HepG2 (cell line): ENCODE measurements around the gene ZXDC. TPM values are rescaled to one million over a fixed set of nuclear protein-coding genes. Genes with fewer than 3 reads are reported as not detected.

Experiments used
- AKAP8 ChIP-seq: sonication (generic); formaldehyde crosslinking; IDR thresholded peaks from 2 replicates; pipeline ENCODE4 v1.5.1; 2020; ENCODE audit warnings: mild to moderate bottlenecking, missing genetic modification reagents
- ARNTL ChIP-seq: sonication (generic); formaldehyde crosslinking; IDR thresholded peaks from 2 replicates; pipeline ENCODE4 v1.4.0; 2020; ENCODE audit warnings: mild to moderate bottlenecking, missing genetic modification reagents
- DZIP1 ChIP-seq: sonication (generic); formaldehyde crosslinking; IDR thresholded peaks from 2 replicates; pipeline ENCODE4 v1.5.0; 2020; ENCODE audit warnings: mild to moderate bottlenecking, missing genetic modification reagents
- GPBP1L1 ChIP-seq: sonication (generic); formaldehyde crosslinking; IDR thresholded peaks from 2 replicates; pipeline ENCODE4 v1.5.0; 2020; ENCODE audit warnings: mild to moderate bottlenecking, missing genetic modification reagents
- GZF1 ChIP-seq: sonication (generic); formaldehyde crosslinking; IDR thresholded peaks from 2 replicates; pipeline ENCODE4 v1.5.1; 2020; ENCODE audit warnings: mild to moderate bottlenecking, missing genetic modification reagents
- KDM3A ChIP-seq: IDR thresholded peaks from 2 replicates; pipeline ENCODE4 v1.6.1; 2018; ENCODE audit warnings: low read depth, missing compliant biosample characterization
- MAFF ChIP-seq: IDR thresholded peaks from 2 replicates; pipeline ENCODE4 v1.6.1; 2011; ENCODE audit warnings: low read depth, low read length, improper control_type of control experiment
- MYNN ChIP-seq: sonication (generic); formaldehyde crosslinking; IDR thresholded peaks from 2 replicates; pipeline ENCODE4 v1.4.0; 2020; ENCODE audit warnings: mild to moderate bottlenecking, low read depth, missing genetic modification reagents
- PPARG ChIP-seq: conservative IDR thresholded peaks from 2 replicates; pipeline ENCODE4 v1.6.1; 2016; ENCODE audit warnings: missing biosample characterization, missing genetic modification reagents
- SAP130 ChIP-seq: IDR thresholded peaks from 2 replicates; pipeline ENCODE4 v1.6.1; 2016; ENCODE audit warnings: low read depth
- SOX6 ChIP-seq, 2 experiments: fragments of 450-650 bp in 1 of 2; sonication (generic) in 1 of 2; formaldehyde crosslinking in 1 of 2; IDR thresholded peaks; 2 replicates each; pipeline versions ENCODE4 v1.4.0 to v1.6.1; 2017 to 2020; ENCODE audit warnings: antibody characterized with exemption in 1 of 2, mild to moderate bottlenecking in 1 of 2, missing genetic modification reagents in 1 of 2
- YEATS4 ChIP-seq: sonication (generic); formaldehyde crosslinking; IDR thresholded peaks from 2 replicates; pipeline ENCODE4 v1.4.0; 2020; ENCODE audit warnings: missing genetic modification reagents, borderline replicate concordance
- ZNF275 ChIP-seq: sonication (generic); formaldehyde crosslinking; IDR thresholded peaks from 2 replicates; pipeline ENCODE4 v1.8.0; 2022; ENCODE audit warnings: missing genetic modification reagents, mild to moderate bottlenecking, inconsistent platforms, borderline replicate concordance
- ZNF512B ChIP-seq: sonication (generic); formaldehyde crosslinking; IDR thresholded peaks from 2 replicates; pipeline ENCODE4 v1.5.1; 2020; ENCODE audit warnings: missing genetic modification reagents, mild to moderate bottlenecking, borderline replicate concordance
- ZNF605 ChIP-seq: sonication (generic); formaldehyde crosslinking; IDR thresholded peaks from 2 replicates; pipeline ENCODE4 v1.8.0; 2022; ENCODE audit warnings: mild to moderate bottlenecking, missing genetic modification reagents
- ZNF768 ChIP-seq: sonication (generic); formaldehyde crosslinking; IDR thresholded peaks from 2 replicates; pipeline ENCODE4 v1.4.0; 2020; ENCODE audit warnings: missing genetic modification reagents
- polyA plus RNA-seq, 8 experiments: library from polyadenylated mRNA; depleted of rRNA in 3 of 8; stranded (reverse) in 7 of 8; unstranded in 1 of 8; fragments of >200 nt; fragmentation: Illumina TruSeq in 4 of 8; extraction: Trizol in 4 of 8; gene quantifications; 2 replicates each; pipeline versions ENCODE4 v1.2.1 to v1.2.3, GENCODE V29; 2011 to 2016; ENCODE audit warnings: low read depth in 4 of 8, missing spikeins in 1 of 8, mixed read lengths in 1 of 8; ENCODE audit not compliant: insufficient read depth in 1 of 8
- total RNA-seq, 5 experiments: library from RNA; depleted of rRNA; stranded (reverse); fragments of >200 nt; fragmentation: Illumina TruSeq; extraction: Trizol; gene quantifications; 2 replicates each; pipeline ENCODE4 v1.2.3, GENCODE V29; 2016; ENCODE audit warnings: low read depth in 1 of 5
- TF ChIP-seq, protein P1 (sequence below): fragments of 450-650 bp; IDR thresholded peaks from 2 replicates; pipeline ENCODE4 v1.6.1; 2017; ENCODE audit warnings: mild to moderate bottlenecking

ZXDC gene
- total and polyA plus RNA-seq, 2 of the 13 experiments (the other 11 are each of a cell fraction or from before 2014, with no cell fraction given), result 17.6 to 21.2 TPM

DNA sequence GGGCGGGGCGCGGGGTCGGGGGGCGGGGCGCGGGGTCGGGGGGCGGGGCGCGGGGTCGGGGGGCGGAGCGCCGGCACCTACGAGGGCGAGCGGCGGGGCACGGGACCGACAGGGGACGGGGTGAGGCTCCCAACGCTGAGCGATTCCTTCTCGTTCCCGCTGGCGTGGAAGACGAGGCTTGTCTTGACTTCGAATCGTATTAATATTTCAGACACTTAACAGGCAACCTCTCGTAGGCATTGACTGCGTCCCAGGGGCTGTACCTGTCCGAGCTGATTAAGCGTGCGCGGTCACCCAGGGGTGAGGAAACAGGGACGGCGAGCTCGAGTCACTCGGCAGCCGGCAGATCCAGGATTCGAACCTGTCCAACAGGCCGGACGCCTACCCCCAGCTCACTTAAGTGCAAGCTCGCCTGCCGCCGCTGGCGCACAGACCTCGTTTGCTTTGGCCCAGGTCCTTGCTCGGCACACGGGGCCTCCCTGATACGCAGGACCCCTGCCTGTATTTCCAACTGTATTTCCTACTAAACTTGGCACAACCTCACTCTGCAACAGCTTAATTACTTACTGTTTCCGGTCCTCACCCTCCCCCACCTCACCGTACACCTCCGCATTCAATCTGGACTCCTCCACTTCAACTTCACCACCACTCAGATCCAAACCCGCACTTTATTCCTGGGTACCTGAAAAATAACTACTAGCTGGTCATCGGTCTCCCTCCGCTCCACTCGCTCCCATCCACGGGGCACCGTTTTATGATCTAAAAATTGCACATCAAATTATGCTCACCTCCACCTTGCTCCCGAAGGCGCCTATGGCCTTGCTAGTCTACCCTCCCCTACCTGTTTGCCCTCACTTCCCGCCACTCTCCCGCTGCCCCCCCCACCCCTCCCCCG lies 722 bp upstream of the ZXDC start (continued):
- TF ChIP-seq SOX6 (IDR thresholded peaks at IDR 0.05) (no peak), SOX6 (CRISPR knock-in tag; IDR thresholded peaks at IDR 0.05) (peak; percentile 23; the same call in 1 of the 2 replicates), AKAP8 (CRISPR knock-in tag) (no peak), PPARG (no peak), KDM3A (no peak), DZIP1 (CRISPR knock-in tag) (no peak), SAP130 (CRISPR knock-in tag) (peak; percentile 30; the same call in 1 of the 2 replicates), GPBP1L1 (CRISPR knock-in tag) (no peak), ZNF605 (CRISPR knock-in tag) (no peak), MAFF (no peak), YEATS4 (CRISPR knock-in tag) (no peak; the same call in 1 of the 2 replicates), ZNF768 (CRISPR knock-in tag) (no peak), ARNTL (CRISPR knock-in tag) (no peak), MYNN (CRISPR knock-in tag) (no peak), ZNF275 (CRISPR knock-in tag) (no peak), ZNF512B (CRISPR knock-in tag) (no peak), GZF1 (CRISPR knock-in tag) (no peak)
- TF ChIP-seq, protein P1, sequence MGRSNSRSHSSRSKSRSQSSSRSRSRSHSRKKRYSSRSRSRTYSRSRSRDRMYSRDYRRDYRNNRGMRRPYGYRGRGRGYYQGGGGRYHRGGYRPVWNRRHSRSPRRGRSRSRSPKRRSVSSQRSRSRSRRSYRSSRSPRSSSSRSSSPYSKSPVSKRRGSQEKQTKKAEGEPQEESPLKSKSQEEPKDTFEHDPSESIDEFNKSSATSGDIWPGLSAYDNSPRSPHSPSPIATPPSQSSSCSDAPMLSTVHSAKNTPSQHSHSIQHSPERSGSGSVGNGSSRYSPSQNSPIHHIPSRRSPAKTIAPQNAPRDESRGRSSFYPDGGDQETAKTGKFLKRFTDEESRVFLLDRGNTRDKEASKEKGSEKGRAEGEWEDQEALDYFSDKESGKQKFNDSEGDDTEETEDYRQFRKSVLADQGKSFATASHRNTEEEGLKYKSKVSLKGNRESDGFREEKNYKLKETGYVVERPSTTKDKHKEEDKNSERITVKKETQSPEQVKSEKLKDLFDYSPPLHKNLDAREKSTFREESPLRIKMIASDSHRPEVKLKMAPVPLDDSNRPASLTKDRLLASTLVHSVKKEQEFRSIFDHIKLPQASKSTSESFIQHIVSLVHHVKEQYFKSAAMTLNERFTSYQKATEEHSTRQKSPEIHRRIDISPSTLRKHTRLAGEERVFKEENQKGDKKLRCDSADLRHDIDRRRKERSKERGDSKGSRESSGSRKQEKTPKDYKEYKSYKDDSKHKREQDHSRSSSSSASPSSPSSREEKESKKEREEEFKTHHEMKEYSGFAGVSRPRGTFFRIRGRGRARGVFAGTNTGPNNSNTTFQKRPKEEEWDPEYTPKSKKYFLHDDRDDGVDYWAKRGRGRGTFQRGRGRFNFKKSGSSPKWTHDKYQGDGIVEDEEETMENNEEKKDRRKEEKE, result no peak
